ENCODE data around the gene SRSF4.

SRSF4 gene

GRCh38 chr1:29211086-29212030 is 29.7 kb upstream of the SRSF4 start:
- no peaks in the 10 kb centered on the region for H3K9me3 ChIP-seq (ENCODE audit: control insufficient read depth, insufficient read depth, low read length)
- H3K9ac ChIP-seq (ENCODE audit: low read depth, low read length): no peak overlapping the region
- H3K4me1 ChIP-seq (ENCODE audit: insufficient read depth, low read length): peaks cover 8% of the 10 kb centered on the region; the same call in 1 of the 2 replicates
- peaks cover 17% of the 10 kb centered on the region for H3K36me3 ChIP-seq (ENCODE audit: insufficient read depth, low read length)

GRCh38 chr1:29210278-29211085 is 28.8 kb upstream of the SRSF4 start:
- H3K9me3 ChIP-seq (ENCODE audit: control insufficient read depth, insufficient read depth, low read length): no peaks in the 10 kb centered on the region
- peaks cover 19% of the 10 kb centered on the region for H3K36me3 ChIP-seq (ENCODE audit: insufficient read depth, low read length)
- H3K9ac ChIP-seq (ENCODE audit: low read depth, low read length): no peak overlapping the region
- H3K4me1 ChIP-seq (ENCODE audit: insufficient read depth, low read length): peaks cover 8% of the 10 kb centered on the region; the same call in 1 of the 2 replicates

- Histone ChIP-seq H3K36me3 (ENCODE audit: insufficient read depth, low read length) (peaks cover 15% of the 10 kb centered on the region), H3K9me3 (ENCODE audit: control insufficient read depth, insufficient read depth, low read length) (no peaks in the 10 kb centered on the region), H3K4me1 (ENCODE audit: insufficient read depth, low read length) (peaks cover 8% of the 10 kb centered on the region; the same call in 1 of the 2 replicates), H3K9ac (ENCODE audit: low read depth, low read length) (no peak overlapping the region)
These were observed 27.5 kb upstream of the SRSF4 start for GRCh38 chr1:29209173-29209572.

GRCh38 chr1:29208442-29208841 is 26.7 kb upstream of the SRSF4 start:
- Histone ChIP-seq H3K9me3 (ENCODE audit: control insufficient read depth, insufficient read depth, low read length) (no peaks in the 10 kb centered on the region), H3K9ac (ENCODE audit: low read depth, low read length) (no peak overlapping the region), H3K36me3 (ENCODE audit: insufficient read depth, low read length) (peaks cover 15% of the 10 kb centered on the region), H3K4me1 (ENCODE audit: insufficient read depth, low read length) (peaks cover 8% of the 10 kb centered on the region; the same call in 1 of the 2 replicates)

- Histone ChIP-seq H3K4me1 (ENCODE audit: insufficient read depth, low read length) (peaks cover 10% of the 10 kb centered on the region), H3K36me3 (ENCODE audit: insufficient read depth, low read length) (peaks cover 19% of the 10 kb centered on the region), H3K9me3 (ENCODE audit: control insufficient read depth, insufficient read depth, low read length) (no peaks in the 10 kb centered on the region), H3K9ac (ENCODE audit: low read depth, low read length) (no peak overlapping the region)
These were observed 21.1 kb upstream of the SRSF4 start for GRCh38 chr1:29202584-29203340.

GRCh38 chr1:29202053-29202452 is 20.4 kb upstream of the SRSF4 start:
- peaks cover 19% of the 10 kb centered on the region for H3K36me3 ChIP-seq (ENCODE audit: insufficient read depth, low read length)
- H3K4me1 ChIP-seq (ENCODE audit: insufficient read depth, low read length): peaks cover 10% of the 10 kb centered on the region
- H3K9ac ChIP-seq (ENCODE audit: low read depth, low read length): no peak overlapping the region; the same call in 1 of the 2 replicates
- H3K9me3 ChIP-seq (ENCODE audit: control insufficient read depth, insufficient read depth, low read length): no peaks in the 10 kb centered on the region

- Histone ChIP-seq H3K4me1 (ENCODE audit: insufficient read depth, low read length) (peaks cover 10% of the 10 kb centered on the region), H3K9ac (ENCODE audit: low read depth, low read length) (no peak overlapping the region), H3K9me3 (ENCODE audit: control insufficient read depth, insufficient read depth, low read length) (no peaks in the 10 kb centered on the region), H3K36me3 (ENCODE audit: insufficient read depth, low read length) (peaks cover 19% of the 10 kb centered on the region)
These were observed 19.9 kb upstream of the SRSF4 start for GRCh38 chr1:29201595-29202051.

- Histone ChIP-seq H3K9ac (ENCODE audit: low read depth, low read length) (no peak overlapping the region), H3K9me3 (ENCODE audit: control insufficient read depth, insufficient read depth, low read length) (no peaks in the 10 kb centered on the region), H3K4me1 (ENCODE audit: insufficient read depth, low read length) (peaks cover 10% of the 10 kb centered on the region), H3K36me3 (ENCODE audit: insufficient read depth, low read length) (peaks cover 17% of the 10 kb centered on the region)
These were observed 19.4 kb upstream of the SRSF4 start for GRCh38 chr1:29200906-29201594.

GRCh38 chr1:29197993-29198392 is 16.3 kb upstream of the SRSF4 start:
- H3K9me3 ChIP-seq (ENCODE audit: control insufficient read depth, insufficient read depth, low read length): no peaks in the 10 kb centered on the region
- H3K36me3 ChIP-seq (ENCODE audit: insufficient read depth, low read length): peaks cover 14% of the 10 kb centered on the region
- H3K4me1 ChIP-seq (ENCODE audit: insufficient read depth, low read length): peaks cover 10% of the 10 kb centered on the region
- H3K9ac ChIP-seq (ENCODE audit: low read depth, low read length): no peak overlapping the region

GRCh38 chr1:29197590-29197924 is 15.9 kb upstream of the SRSF4 start:
- Histone ChIP-seq H3K9ac (ENCODE audit: low read depth, low read length) (no peak overlapping the region), H3K36me3 (ENCODE audit: insufficient read depth, low read length) (peaks cover 14% of the 10 kb centered on the region), H3K4me1 (ENCODE audit: insufficient read depth, low read length) (peaks cover 9% of the 10 kb centered on the region), H3K9me3 (ENCODE audit: control insufficient read depth, insufficient read depth, low read length) (no peaks in the 10 kb centered on the region)

- Histone ChIP-seq H3K4me1 (ENCODE audit: insufficient read depth, low read length) (peaks cover 4% of the 10 kb centered on the region; the same call in 1 of the 2 replicates), H3K9ac (ENCODE audit: low read depth, low read length) (no peak overlapping the region), H3K36me3 (ENCODE audit: insufficient read depth, low read length) (peaks cover 14% of the 10 kb centered on the region), H3K9me3 (ENCODE audit: control insufficient read depth, insufficient read depth, low read length) (no peaks in the 10 kb centered on the region)
These were observed 15.3 kb upstream of the SRSF4 start for GRCh38 chr1:29196863-29197589.

GRCh38 chr1:29195881-29196291 is 14.2 kb upstream of the SRSF4 start:
- Histone ChIP-seq H3K36me3 (ENCODE audit: insufficient read depth, low read length) (peaks cover 9% of the 10 kb centered on the region), H3K4me1 (ENCODE audit: insufficient read depth, low read length) (no peaks in the 10 kb centered on the region; the same call in 1 of the 2 replicates), H3K9me3 (ENCODE audit: control insufficient read depth, insufficient read depth, low read length) (no peaks in the 10 kb centered on the region), H3K9ac (ENCODE audit: low read depth, low read length) (no peak overlapping the region)

GRCh38 chr1:29193879-29194455 is 12.3 kb upstream of the SRSF4 start:
- H3K36me3 ChIP-seq (ENCODE audit: insufficient read depth, low read length): no peaks in the 10 kb centered on the region
- H3K4me1 ChIP-seq (ENCODE audit: insufficient read depth, low read length): no peaks in the 10 kb centered on the region; the same call in 1 of the 2 replicates
- H3K9ac ChIP-seq (ENCODE audit: low read depth, low read length): no peak overlapping the region
- H3K9me3 ChIP-seq (ENCODE audit: control insufficient read depth, insufficient read depth, low read length): no peaks in the 10 kb centered on the region

All from ES-I3 (cell line).